Stimulated activated CD4-positive, alpha-beta T cell treated with anti-CD3 and anti-CD28 coated beads, Interleukin-1b, Interleukin-23, amount 100 ng/mL, for 24 hours (primary cell): ENCODE results near the gene CD48.
A peak's percentile ranks its signal among the peaks of the same experiment; 100 is the strongest.

Experiments
- DNase-seq, 4 experiments: peaks; one replicate each; pipeline ENCODE4 v3.0.0-alpha.2; 2020; ENCODE audit warnings: low read depth in 4 of 4, low spot score in 1 of 4

Gene CD48

GRCh38 chr1:160679893-160680292 lies 31.7 kb downstream of the CD48 start:
- DNase-seq, result no peak

DNA sequence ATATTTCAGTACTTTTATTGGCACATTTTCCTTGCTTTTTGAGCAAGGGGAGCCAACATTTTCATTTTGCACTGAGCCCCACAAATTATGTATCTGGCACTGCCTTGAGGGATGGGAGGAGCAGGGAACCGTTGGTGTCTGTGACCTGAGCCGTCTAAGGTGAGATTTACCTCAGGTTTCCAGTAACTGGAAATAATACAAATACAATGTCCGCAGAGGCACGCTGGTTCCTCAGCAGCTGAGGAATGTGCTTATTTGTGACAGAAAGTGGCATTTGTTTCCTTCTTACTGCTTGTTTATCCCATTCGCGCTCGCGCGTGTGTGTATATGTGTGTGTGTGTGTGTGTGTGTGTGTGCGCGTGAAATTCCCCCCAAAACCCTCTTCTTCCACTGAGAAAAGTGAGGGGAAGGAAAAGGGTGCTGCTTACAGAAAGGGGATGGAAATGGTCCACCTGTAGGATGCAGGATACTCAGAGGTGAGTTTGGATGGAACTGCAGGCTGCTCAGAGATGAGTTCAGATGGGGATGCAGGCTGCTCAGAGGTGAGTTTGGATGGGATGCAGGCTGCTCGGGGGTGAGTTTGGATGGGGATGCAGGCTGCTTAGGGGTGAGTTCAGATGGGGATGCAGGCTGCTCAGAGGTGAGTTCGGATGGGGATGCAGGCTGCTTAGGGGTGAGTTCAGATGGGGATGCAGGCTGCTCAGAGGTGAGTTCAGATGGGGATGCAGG lies 34.6 kb downstream of the CD48 start:
- DNase-seq, result no peak

DNA sequence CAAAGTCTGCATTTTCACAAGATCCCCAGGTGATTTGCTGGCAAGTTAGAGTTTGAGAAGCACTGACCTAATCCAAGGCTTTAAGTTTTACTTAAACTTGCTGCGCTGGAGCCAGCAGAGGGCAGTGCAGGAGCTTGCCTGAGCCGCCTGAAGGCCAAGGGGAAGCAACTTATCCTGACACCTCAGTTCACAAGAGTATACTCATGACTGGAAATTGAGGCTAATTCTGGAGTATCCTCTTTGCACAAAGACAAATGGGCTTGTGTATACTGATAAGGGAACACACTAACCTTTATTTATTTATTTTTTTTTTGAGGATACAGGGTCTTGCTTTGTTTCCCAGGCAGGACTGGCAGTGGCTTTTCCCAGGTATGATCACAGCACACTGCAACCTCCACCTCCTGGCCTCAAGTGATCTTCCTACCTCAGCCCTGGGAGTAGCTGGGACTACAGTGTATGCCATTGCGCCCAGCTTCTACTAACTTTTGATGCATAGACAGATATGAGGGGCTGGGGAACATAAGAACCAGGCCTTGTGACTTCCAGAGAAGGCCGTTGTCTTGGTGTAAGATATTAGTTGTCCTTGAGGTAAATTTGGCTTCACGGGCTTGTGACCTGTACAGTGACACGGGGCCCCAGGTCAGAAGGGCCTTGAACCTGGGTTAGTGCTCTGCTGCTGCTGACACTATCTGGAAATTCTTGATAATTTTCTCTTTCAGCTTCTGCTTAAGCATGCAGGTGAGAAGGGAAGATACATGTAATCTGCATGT lies 35.8 kb downstream of the CD48 start:
- peak; percentile 36 to 69 (median 55) for DNase-seq

- DNase-seq, result no peak
These were observed 37.2 kb downstream of the CD48 start for GRCh38 chr1:160674415-160674814.

- peak in 1 of 4 experiments; percentile 37 for DNase-seq
These were observed 38.6 kb downstream of the CD48 start for GRCh38 chr1:160672789-160673695.

DNA sequence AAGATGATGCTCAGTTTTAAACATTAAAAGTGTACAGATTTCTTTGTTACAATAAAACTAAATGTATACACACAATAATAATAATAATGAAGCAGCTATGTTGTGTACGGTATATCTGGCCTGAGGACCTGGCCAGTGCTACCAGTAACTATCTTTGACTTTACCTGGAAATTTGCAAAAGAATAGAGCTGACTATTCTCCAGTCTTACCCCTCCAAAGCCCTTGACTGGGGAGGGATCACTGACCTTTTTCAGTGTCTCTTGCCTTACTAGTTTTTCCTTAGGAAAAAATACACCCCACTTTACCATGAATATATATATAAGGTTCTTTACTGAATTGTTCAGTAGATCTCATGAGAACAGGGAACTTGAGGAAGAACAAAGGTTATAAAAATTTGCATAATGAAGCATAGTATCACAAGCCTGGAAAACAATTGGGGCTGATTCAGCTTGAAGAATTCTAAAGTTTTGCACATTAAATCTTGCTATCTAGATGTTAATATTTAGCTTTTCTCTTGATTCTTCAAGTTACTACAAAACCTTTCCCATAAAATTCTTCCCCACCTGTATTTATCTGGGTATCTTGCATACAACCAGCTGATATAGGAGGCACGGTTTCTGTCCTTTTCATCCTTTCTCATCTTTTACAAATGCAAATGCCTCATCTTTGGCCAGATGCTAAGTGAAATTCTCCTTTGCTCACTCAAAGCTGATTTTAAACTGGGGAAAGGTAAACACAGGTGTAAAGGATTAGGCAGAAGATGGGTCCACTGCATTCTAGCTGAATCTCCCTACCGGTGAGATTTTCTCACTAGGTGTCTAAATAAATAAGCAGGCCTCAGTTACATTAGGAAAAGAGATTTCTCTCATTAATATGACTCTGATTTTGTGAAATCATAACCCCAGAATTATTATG lies 39.8 kb downstream of the CD48 start:
- no peak for DNase-seq

GRCh38 chr1:160670701-160671100 lies 40.9 kb downstream of the CD48 start:
- no peak for DNase-seq

- no peak for DNase-seq
These were observed 41.8 kb downstream of the CD48 start for GRCh38 chr1:160669802-160670201.

DNA sequence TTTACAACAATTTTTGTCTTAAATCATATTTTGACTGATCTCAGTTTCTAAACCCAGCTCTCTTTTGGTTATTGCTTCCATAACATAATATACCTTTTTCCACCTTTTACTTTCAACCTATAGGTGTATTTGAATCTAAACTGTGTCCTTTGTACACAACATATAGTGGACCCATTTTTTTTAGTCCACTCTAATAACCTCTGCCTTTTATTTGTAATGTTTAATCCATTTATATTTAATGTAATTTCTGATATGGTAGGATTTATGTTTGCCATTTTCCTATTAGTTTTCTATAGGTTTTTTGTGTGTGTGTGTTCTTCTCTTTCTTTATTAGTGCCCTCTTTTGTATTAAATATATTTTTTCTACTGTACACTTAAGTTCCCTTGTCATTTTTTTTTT lies 42.3 kb downstream of the CD48 start:
- DNase-seq, result no peak

GRCh38 chr1:160667896-160668295 lies 43.7 kb downstream of the CD48 start:
- DNase-seq, result no peak

GRCh38 chr1:160666079-160666442 lies 45.6 kb downstream of the CD48 start:
- no peak for DNase-seq

- DNase-seq, result no peak
These were observed 46.1 kb downstream of the CD48 start for GRCh38 chr1:160665330-160666078.

GRCh38 chr1:160664573-160665051 lies 47.0 kb downstream of the CD48 start:
- DNase-seq, result no peak

GRCh38 chr1:160662910-160663309 lies 48.7 kb downstream of the CD48 start:
- no peak for DNase-seq

- DNase-seq, result no peak
These were observed 52.1 kb downstream of the CD48 start for GRCh38 chr1:160659566-160659965.

DNA sequence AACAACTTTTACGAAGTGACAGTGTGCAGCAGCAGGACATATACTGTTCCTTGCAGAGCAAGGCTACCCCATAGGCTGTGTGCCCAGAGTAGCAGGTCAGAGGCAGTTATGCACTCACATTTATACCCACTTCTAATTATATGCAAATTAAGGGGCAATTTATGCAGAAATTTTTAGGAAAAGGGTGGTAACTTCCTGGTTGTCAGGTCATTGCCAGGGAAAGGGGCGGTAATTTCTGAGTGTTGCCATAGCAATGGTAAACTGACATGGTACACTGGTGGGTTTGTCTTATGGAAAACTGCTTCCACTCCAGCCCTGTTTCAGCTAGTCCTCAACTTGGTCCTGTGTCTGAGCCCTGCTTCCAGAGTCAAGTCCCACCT lies 52.8 kb downstream of the CD48 start:
- no peak for DNase-seq

- DNase-seq, result no peak
These were observed 53.3 kb downstream of the CD48 start for GRCh38 chr1:160658162-160658813.

DNA sequence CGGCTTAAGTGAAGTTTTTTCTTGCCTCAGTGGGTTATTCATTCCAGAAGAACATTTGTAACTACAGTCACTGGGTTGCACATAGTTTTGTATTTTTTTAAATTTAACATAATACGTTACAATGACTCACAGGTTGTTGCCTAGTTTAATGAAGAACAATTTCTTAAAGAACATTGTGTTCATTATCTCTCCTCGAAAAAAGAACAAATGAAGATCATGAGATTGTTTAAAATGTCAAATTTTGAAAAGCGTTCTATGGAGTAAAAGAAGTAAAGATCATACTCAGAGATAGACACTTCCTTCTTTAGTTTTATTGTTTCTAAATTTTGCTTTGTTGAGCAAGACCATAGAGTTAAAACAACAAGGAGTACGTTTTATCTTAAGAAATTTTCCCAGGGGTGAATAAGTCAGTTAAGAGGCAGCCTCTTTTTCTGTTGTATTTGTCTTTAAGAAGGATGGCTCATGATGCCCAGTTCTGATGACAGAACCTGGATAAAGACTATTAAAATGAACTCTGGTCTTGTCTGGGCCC lies 54.3 kb downstream of the CD48 start:
- DNase-seq, result no peak

- no peak for DNase-seq
These were observed 54.9 kb downstream of the CD48 start for GRCh38 chr1:160656737-160657136.
